HUES48 (cell line): ENCODE results near the gene VPS26A.

Experiments
- H3K27ac ChIP-seq: one replicate; pipeline ENCODE4 v1.7.0; 2013; ENCODE audit warnings: low read depth, low read length, inconsistent platforms
- H3K27me3 ChIP-seq: 2 replicates; pipeline ENCODE4 v1.6.1; 2013; ENCODE audit warnings: mild to moderate bottlenecking, low read length; ENCODE audit not compliant: control insufficient read depth, insufficient read depth
- H3K36me3 ChIP-seq: 2 replicates; pipeline ENCODE4 v1.6.1; 2013; ENCODE audit warnings: low read length; ENCODE audit not compliant: control insufficient read depth, insufficient read depth
- H3K4me1 ChIP-seq: 2 replicates; pipeline ENCODE4 v1.6.1; 2013; ENCODE audit warnings: mild to moderate bottlenecking, low read length; ENCODE audit not compliant: control insufficient read depth, insufficient read depth
- H3K4me3 ChIP-seq: 2 replicates; pipeline ENCODE4 v1.5.1; 2013; ENCODE audit warnings: mild to moderate bottlenecking, low read depth, low read length
- H3K9ac ChIP-seq: 2 replicates; pipeline ENCODE4 v1.6.1; 2013; ENCODE audit warnings: mild to moderate bottlenecking, low read depth, low read length, moderate library complexity
- H3K9me3 ChIP-seq: 2 replicates; pipeline ENCODE4 v1.6.1; 2013; ENCODE audit warnings: low read length; ENCODE audit not compliant: control insufficient read depth, insufficient read depth

VPS26A gene

GRCh38 chr10:69090685-69091084 is 33.3 kb upstream of the VPS26A start:
- H3K27ac ChIP-seq: no peak overlapping the region
- H3K4me3 ChIP-seq: no peak overlapping the region
- no peaks in the 10 kb centered on the region for H3K27me3 ChIP-seq
- no peak overlapping the region for H3K9ac ChIP-seq
- peaks cover 5% of the 10 kb centered on the region for H3K4me1 ChIP-seq
- no peaks in the 10 kb centered on the region for H3K36me3 ChIP-seq
- H3K9me3 ChIP-seq: no peaks in the 10 kb centered on the region

- H3K9ac ChIP-seq: no peak overlapping the region
- no peaks in the 10 kb centered on the region for H3K27me3 ChIP-seq
- H3K4me1 ChIP-seq: peaks cover 1% of the 10 kb centered on the region; the same call in 1 of the 2 replicates
- H3K9me3 ChIP-seq: no peaks in the 10 kb centered on the region
- no peaks in the 10 kb centered on the region for H3K36me3 ChIP-seq
- H3K27ac ChIP-seq: no peak overlapping the region
- H3K4me3 ChIP-seq: no peak overlapping the region
Observed at GRCh38 chr10:69091143-69091651, 32.8 kb upstream of the VPS26A start.

GRCh38 chr10:69092959-69093850 is 30.8 kb upstream of the VPS26A start:
- no peak overlapping the region for H3K9ac ChIP-seq
- H3K27ac ChIP-seq: no peak overlapping the region
- H3K4me3 ChIP-seq: no peak overlapping the region
- no peaks in the 10 kb centered on the region for H3K4me1 ChIP-seq
- H3K9me3 ChIP-seq: no peaks in the 10 kb centered on the region
- H3K36me3 ChIP-seq: no peaks in the 10 kb centered on the region
- no peaks in the 10 kb centered on the region for H3K27me3 ChIP-seq

GRCh38 chr10:69093933-69094332 is 30.0 kb upstream of the VPS26A start:
- no peak overlapping the region for H3K9ac ChIP-seq

GRCh38 chr10:69096045-69096444 is 27.9 kb upstream of the VPS26A start:
- no peaks in the 10 kb centered on the region for H3K27me3 ChIP-seq
- H3K27ac ChIP-seq: no peak overlapping the region
- H3K4me1 ChIP-seq: no peaks in the 10 kb centered on the region
- no peak overlapping the region for H3K4me3 ChIP-seq
- no peaks in the 10 kb centered on the region for H3K36me3 ChIP-seq
- H3K9me3 ChIP-seq: no peaks in the 10 kb centered on the region
- no peak overlapping the region for H3K9ac ChIP-seq

More at GRCh38 chr10:69093933-69094332, 30.0 kb upstream of the VPS26A start:
- no peaks in the 10 kb centered on the region for H3K4me1 ChIP-seq
- no peaks in the 10 kb centered on the region for H3K27me3 ChIP-seq
- H3K36me3 ChIP-seq: no peaks in the 10 kb centered on the region
- no peak overlapping the region for H3K27ac ChIP-seq
- H3K4me3 ChIP-seq: no peak overlapping the region
- no peaks in the 10 kb centered on the region for H3K9me3 ChIP-seq

GRCh38 chr10:69097729-69098128 is 26.2 kb upstream of the VPS26A start:
- H3K4me1 ChIP-seq: no peaks in the 10 kb centered on the region
- H3K4me3 ChIP-seq: no peak overlapping the region
- no peak overlapping the region for H3K27ac ChIP-seq
- no peaks in the 10 kb centered on the region for H3K27me3 ChIP-seq
- H3K9me3 ChIP-seq: no peaks in the 10 kb centered on the region
- no peaks in the 10 kb centered on the region for H3K36me3 ChIP-seq
- H3K9ac ChIP-seq: no peak overlapping the region

- no peak overlapping the region for H3K4me3 ChIP-seq
- H3K9ac ChIP-seq: no peak overlapping the region
- no peak overlapping the region for H3K27ac ChIP-seq
- no peaks in the 10 kb centered on the region for H3K9me3 ChIP-seq
- H3K36me3 ChIP-seq: no peaks in the 10 kb centered on the region
- H3K4me1 ChIP-seq: no peaks in the 10 kb centered on the region
- no peaks in the 10 kb centered on the region for H3K27me3 ChIP-seq
Observed at GRCh38 chr10:69100136-69100872, 23.7 kb upstream of the VPS26A start.

- Histone ChIP-seq H3K4me1 (no peaks in the 10 kb centered on the region), H3K9ac (no peak overlapping the region), H3K36me3 (no peaks in the 10 kb centered on the region), H3K4me3 (no peak overlapping the region), H3K27me3 (no peaks in the 10 kb centered on the region), H3K27ac (no peak overlapping the region), H3K9me3 (no peaks in the 10 kb centered on the region)
Observed at GRCh38 chr10:69101451-69102095, 22.4 kb upstream of the VPS26A start.

- Histone ChIP-seq H3K27ac (no peak overlapping the region), H3K27me3 (no peaks in the 10 kb centered on the region), H3K9me3 (no peaks in the 10 kb centered on the region), H3K4me3 (no peak overlapping the region), H3K36me3 (no peaks in the 10 kb centered on the region), H3K9ac (no peak overlapping the region), H3K4me1 (no peaks in the 10 kb centered on the region)
Observed at GRCh38 chr10:69102440-69102839, 21.5 kb upstream of the VPS26A start.

GRCh38 chr10:69103784-69104183 is 20.2 kb upstream of the VPS26A start:
- Histone ChIP-seq H3K9me3 (no peaks in the 10 kb centered on the region), H3K27me3 (no peaks in the 10 kb centered on the region), H3K36me3 (no peaks in the 10 kb centered on the region), H3K27ac (no peak overlapping the region), H3K4me3 (no peak overlapping the region), H3K4me1 (no peaks in the 10 kb centered on the region), H3K9ac (no peak overlapping the region)
